GM19452 (cell line): ENCODE data around the gene KLK6.

Experiments used
- ATAC-seq: cut with Tn5 transposase; IDR thresholded peaks from one replicate; pipeline ENCODE4 v1.9.1; 2021; ENCODE audit not compliant: unreplicated experiment

Gene KLK6

GRCh38 chr19:50912727-50913716 is 56.4 kb downstream of the KLK6 start:
- no peak for ATAC-seq

DNA sequence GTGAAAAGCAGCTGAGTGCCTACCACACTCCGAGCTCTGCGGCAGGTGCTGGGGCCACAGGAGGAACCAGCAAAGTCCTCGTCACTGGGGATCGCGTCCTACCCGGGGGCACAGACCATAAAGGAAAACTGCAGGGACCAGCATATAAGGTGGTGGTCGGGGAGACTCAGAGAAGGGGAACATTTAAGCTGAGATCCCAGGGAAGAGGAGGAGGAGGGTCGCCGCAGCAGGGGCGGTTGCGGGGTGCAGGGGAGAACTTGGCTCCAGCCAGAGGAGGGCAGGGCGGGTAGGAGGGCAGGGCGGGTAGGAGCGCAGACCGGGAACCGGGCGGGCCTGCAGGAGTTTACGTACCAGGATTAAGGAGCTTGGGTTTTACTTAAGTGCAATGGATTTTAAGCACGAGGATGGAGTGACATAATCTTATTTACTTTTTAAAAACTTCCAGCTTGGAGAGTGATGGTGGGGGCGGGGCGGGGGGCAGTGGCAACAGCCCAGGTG is 57.2 kb downstream of the KLK6 start:
- no peak for ATAC-seq

DNA sequence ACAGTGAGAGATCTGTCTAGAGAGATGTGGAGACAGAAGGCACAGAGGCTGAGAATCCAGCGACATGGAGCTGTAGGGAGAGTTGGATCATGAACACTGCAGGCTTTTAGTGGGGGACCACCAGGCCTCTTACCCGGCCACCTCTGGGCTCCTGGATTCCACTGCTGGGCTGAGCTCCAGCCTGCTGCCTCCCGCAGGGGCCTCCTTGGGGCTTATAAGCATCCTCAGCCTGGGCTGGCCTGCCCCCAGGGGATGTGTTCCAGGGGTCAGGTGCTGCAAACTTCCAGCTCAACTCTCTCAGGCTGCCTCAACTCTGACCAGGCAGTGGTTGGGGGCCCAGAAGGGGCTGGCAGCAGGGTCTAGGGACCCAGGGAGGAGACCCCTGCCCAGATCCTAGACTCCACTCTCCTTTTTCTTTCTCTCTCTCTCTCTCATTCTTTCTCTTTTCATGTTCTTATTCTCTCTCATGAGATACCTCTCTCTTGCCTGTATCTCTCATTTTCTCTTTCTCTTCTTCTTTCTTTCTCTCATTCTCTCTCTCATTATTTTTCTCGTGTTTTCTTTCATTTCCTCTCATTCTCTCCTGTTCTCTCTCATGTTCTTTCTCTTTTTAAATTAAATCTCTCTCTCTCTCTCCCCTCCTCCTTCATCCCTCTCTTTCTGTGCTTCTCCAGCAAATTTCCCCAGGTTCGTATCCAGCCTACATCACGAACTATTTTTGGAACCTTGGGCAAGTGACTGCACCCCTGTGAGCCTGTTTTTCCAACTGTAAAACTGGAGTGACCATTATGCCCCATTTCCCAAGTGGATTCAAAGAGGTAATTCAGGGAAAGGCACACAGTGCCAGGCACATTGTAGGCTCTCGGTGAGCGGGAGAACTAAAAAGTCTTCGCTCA is 57.9 kb downstream of the KLK6 start, which contains the start of gene KLK4:
KLK4 (minus strand) TSS at position 190 of the 896 bp plus-strand sequence. CDS start 657 bp downstream, outside the sequence.
- ATAC-seq = no peak

GRCh38 chr19:50910722-50911121 is 58.7 kb downstream of the KLK6 start:
- no peak for ATAC-seq

DNA sequence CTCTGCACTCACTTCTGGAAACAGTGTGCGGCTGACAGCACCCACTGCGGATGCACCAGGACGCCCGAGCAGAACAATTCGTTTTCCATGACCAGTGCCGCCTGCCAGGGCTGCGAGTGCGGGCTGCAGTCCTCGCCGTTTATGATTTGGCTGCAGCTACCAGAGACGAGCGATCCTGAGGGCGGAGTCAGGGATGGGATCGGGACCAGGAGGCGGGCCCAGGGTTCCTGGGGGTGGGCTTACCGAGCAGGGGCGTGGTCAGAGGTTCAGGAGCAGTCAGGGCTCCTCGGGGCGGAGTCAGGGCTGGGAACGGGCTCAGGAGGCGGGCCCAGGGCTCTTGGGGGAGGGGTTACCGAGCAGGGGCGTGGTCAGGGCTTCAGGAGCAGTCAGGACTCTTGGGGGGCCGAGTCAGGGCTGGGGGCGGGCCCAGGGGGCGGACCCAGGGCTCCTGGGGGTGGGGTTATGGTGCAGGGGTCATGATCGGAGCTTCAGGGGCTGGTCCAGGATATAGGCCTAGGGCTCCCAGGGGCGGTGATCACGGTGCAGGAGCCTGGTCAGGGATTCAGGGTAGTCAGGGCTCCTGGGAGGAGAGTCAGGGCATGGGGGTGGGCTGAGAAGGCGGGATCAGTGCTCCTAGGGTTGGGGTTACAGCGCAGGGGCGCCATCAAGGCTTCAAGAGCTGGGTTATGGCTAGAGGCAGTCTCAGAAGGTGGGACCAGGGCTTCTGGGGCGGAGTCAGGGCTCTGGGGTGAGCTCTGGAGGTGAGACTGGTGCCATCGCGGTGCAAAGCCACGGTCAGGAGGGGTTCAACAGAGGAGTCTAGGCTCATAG is 59.9 kb downstream of the KLK6 start:
- ATAC-seq = no peak
